ENCODE data around the gene NGB.

NGB gene

GRCh38 chr14:77264466-77265186 is 6.4 kb downstream of the NGB start:
- DNase-seq (ENCODE audit: low read depth): no peak

GRCh38 chr14:77260631-77261030 is 10.4 kb downstream of the NGB start:
- no peak for DNase-seq (ENCODE audit: low read depth)

DNA sequence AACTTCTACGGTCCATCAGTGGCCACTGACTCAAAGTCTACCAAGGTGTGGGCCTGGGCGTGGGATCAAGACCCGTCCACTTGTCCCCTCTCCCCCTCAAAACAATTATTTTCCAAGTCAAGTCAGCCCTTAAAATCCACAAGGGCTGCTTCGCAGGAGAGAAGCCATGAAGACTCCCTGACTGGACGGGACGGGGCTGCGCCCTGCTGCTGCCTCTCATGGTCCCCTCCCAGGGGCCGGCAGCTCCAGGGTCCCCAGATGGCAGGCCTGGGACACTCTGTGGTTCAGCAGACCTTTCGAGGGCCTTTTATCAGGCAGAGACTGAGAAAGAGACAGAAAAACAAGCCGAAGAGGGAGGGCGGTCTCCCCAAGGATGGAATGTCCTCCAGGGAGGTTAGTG is 10.8 kb downstream of the NGB start:
- DNase-seq (ENCODE audit: low read depth): no peak

GRCh38 chr14:77259025-77259715 is 11.8 kb downstream of the NGB start:
- no peak for DNase-seq (ENCODE audit: low read depth)

DNA sequence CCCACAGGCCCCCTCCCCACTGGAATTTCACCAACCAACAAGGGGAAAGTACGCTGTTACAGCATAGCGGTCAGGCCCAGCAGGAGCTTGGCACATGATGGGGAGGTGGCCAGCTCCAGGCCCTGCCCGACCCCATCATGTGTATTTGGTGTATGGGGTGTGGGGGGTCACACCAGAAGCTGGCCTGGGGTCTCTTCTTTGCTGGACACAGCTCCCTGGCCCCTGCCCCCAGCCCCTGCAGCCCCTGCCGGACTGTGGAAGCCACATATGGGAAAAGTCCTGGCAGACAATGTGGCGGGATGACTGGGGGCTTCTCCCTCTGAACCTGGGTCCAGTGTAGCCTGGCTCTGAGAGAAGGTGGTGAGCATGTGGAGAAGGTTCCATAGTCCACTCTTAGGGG is 12.4 kb downstream of the NGB start:
- DNase-seq (ENCODE audit: low read depth): no peak

- no peak for DNase-seq (ENCODE audit: low read depth)
Observed at GRCh38 chr14:77257700-77258099, 13.3 kb downstream of the NGB start.

- DNase-seq (ENCODE audit: low read depth): no peak
Observed at GRCh38 chr14:77256694-77257093, 14.3 kb downstream of the NGB start.

DNA sequence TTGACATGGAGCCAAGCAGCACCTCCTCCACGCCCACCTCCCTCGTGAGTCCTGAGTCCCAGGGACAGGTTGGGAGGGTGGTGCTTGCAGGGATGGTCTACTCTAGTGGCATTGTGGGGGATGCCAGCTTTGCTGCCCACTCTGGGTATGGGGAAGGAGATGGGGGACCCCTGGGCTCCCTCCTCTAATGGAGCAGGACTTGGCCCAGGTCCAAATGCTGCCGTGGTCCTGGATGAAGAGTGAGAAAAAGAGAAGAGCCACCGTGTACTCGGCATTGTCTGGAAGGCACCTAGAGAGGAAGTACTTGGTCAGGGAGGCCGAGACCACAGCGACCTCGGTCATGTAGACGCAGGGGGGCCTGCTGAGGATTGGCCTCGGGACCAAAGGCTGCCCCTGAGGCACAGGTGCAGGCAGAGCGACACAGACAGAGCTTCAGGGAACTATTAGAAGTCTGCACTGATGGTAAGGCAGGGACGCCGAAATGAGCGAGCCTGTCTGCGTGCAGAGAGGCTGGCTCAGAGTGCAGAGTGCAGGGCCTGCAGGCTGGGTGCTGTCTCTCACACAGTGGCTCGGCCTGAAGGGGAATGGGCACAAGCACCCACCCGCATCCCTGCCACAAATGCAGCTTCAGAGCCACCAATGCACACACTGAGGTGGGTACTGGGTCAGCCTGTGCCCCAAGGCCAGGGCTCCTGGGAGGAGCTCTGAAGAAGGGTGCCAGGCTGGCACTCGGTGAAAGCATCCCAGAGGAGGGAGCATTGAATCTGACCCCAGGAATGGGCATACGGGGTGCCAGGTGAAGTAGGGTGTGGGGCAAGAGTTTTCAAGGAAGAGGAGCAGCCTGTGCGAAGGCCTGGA is 17.4 kb downstream of the NGB start:
- no peak for DNase-seq (ENCODE audit: low read depth)

- DNase-seq (ENCODE audit: low read depth): no peak
Observed at GRCh38 chr14:77251870-77252269, 19.1 kb downstream of the NGB start.

GRCh38 chr14:77250927-77251326 is 20.1 kb downstream of the NGB start:
- DNase-seq (ENCODE audit: low read depth): no peak

DNA sequence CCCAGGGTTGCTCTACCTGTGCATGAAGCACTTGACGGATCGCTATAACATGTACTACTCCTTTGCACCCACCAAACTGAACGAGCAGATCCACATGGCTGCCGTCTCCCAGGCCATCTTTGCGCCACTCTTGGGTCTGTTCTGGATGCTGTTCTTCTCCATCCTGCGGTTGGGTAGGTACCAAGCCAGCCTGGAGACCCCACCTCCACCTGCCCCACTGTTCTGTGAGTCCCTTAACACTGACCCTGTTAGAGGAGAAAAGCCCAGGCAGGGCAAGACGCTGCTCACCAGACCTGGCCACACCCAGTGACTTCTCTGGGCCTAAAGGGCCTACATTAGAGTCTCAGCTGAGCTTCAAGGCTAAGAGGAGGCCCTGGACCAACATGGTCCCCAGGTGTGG is 21.7 kb downstream of the NGB start:
- no peak for DNase-seq (ENCODE audit: low read depth)

- DNase-seq (ENCODE audit: low read depth): peak; percentile 5
Observed at GRCh38 chr14:77248666-77249065, 22.3 kb downstream of the NGB start.

DNA sequence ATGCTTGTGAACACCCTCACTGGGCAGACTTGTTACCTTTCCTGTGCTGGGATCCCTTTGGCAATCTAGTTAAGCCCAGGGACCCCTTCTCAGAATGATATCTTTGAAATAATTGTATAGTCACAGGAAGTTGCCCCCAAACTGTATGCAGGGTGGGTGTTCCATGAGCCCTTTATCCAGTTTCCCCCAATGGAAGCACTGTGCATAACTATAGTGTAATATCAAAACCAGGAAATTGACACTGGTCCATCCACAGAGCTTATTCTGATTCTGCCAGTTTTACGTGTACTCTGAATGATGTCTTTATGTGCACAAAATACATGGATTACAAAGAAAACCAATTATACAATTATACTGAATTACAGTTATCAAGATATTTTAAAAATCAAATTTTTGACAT is 24.2 kb downstream of the NGB start:
- DNase-seq (ENCODE audit: low read depth): no peak

DNA sequence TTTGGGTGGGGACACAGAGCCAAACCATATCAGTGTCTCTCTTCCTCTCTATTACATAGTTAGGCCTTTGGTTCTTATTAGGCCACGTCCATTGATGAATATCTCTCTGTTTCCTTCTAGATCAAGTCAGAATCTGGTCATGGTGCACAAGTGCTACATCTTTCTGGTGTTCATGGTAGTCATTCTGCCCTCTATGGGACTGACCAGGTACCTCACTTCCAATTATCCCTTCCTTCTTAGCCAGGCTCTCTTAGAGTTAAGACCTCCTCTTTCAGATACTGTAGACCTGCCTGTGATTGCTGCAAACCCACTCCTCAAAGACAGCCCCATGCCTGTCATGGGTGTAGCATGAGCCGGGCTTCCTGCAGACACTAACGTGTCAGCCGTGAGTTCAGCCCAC is 25.2 kb downstream of the NGB start:
- DNase-seq (ENCODE audit: low read depth): no peak

GRCh38 chr14:77243853-77244252 is 27.2 kb downstream of the NGB start:
- no peak for DNase-seq (ENCODE audit: low read depth)

GRCh38 chr14:77242752-77243151 is 28.3 kb downstream of the NGB start:
- DNase-seq (ENCODE audit: low read depth): no peak

DNA sequence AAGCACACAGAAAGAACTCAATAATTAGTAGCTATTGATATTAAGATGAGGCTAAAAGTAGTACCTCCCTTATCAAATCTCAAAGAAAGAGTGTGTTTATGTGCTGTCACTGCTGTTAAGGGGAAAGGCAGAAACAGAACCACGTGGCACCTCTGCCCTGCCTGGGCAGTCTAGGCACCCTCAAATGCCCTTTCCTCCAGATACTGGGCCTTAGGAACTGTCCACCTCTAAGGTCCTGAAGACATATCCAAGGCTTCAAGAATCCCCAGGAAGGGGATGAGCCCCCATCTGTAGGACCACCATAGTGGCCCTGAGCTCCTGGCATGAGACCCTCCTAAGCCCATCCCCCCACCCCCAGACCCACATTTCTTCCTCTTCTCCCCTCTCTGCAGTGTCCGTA is 29.1 kb downstream of the NGB start:
- DNase-seq (ENCODE audit: low read depth): no peak

DNA sequence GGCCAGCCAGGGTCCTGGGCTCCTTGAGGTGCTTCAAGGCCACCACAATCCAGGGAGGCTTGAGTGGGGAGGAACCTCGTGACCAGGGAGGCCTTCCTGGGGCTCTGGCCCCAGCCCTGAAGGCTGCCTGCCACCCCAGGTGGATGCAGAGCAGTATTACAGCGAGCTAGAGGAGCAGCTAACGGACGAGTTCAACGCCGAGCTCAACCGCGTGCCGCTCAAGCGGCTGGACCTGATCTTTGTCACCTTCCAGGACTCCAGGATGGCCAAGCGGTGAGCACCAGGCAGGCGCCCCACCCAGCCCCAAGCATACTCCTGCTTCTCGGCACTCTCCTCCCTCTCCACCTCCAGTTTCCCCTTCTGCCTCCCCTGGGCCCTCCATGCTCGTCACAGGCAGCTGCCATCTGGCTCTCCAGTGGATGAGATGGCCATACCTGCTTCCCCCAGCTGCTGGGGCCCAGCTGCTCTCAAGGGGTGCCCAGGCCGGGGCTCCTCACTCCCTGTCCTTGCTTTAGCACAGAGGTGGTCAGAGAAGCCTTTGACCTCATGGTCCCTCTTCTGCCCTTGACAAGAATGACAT is 30.6 kb downstream of the NGB start:
- DNase-seq (ENCODE audit: low read depth): no peak

- DNase-seq (ENCODE audit: low read depth): no peak
Observed at GRCh38 chr14:77239412-77239811, 31.6 kb downstream of the NGB start.

GRCh38 chr14:77238996-77239395 is 32.0 kb downstream of the NGB start:
- no peak for DNase-seq (ENCODE audit: low read depth)

GRCh38 chr14:77238356-77238755 is 32.6 kb downstream of the NGB start:
- DNase-seq (ENCODE audit: low read depth): no peak

DNA sequence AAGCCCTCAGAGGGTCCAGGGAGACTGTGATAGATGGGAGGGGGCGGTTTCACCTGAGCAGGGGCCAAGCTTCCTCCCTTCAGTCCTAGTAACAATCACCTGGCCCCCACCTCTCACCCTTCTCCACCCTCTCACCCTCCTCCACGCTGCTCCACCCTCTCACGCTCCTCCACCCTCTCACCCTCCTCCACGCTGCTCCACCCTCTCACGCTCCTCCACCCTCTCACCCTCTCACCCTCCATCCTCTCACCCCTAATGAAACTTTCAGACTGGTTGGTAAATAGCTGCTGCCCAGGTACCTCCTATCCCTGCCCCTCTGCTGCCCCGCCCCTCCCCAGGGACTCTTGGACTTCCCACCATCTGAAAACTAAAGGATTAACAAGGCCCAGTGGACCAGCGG is 34.2 kb downstream of the NGB start:
- DNase-seq (ENCODE audit: low read depth): no peak

GRCh38 chr14:77231721-77232120 is 39.3 kb downstream of the NGB start:
- DNase-seq (ENCODE audit: low read depth): no peak
